Panc1 (cell line): Measurements from ENCODE around the gene CDAN1. TPM values are rescaled to one million over a fixed set of nuclear protein-coding genes. Genes with fewer than 3 reads are reported as not detected.

ENCODE experiments used
- ATAC-seq: fragments of 200-7000 bp; cut with Tn5 transposase; 2 replicates; pipeline ENCODE4 v1.9.1; 2020; ENCODE audit warnings: mild to moderate bottlenecking, moderate library complexity
- BruUV-seq: library from RNA; stranded (reverse); fragments of 400-500 nt; replicated peaks from 2 replicates; lab custom pipeline; 2021; lab: Mats Ljungman, UMichigan
- CTCF ChIA-PET: fragments of 300-600 bp; sonication (Branson Sonifier 250); formaldehyde crosslinking; loops from one replicate; lab custom pipeline; 2022; ENCODE audit warnings: antibody characterized with exemption; lab: Charles Lee
- POLR2A ChIA-PET: fragments of 300-600 bp; sonication (Branson Sonifier 250); formaldehyde crosslinking; loops from one replicate; lab custom pipeline; 2022; ENCODE audit warnings: antibody characterized with exemption; lab: Charles Lee
- DNase-seq: peaks from one replicate; pipeline ENCODE4 v3.0.0-alpha.2; 2010; ENCODE audit warnings: low read depth, low spot score
- H3K27ac ChIP-seq: 2 replicates; pipeline ENCODE4 v1.5.1; 2011; ENCODE audit warnings: mild to moderate bottlenecking, low read length, inconsistent platforms
- H3K27me3 ChIP-seq: fragments of 200-500 bp; sonication (Bioruptor generic); 2 replicates; pipeline ENCODE4 v1.6.0; 2014; ENCODE audit warnings: low read length, inconsistent platforms; ENCODE audit not compliant: control insufficient read depth, insufficient read depth
- H3K36me3 ChIP-seq: fragments of 200-500 bp; sonication (Bioruptor generic); 2 replicates; pipeline ENCODE4 v1.5.1; 2014; ENCODE audit warnings: inconsistent platforms, mild to moderate bottlenecking, low read length, moderate library complexity; ENCODE audit not compliant: control insufficient read depth, insufficient read depth
- H3K4me1 ChIP-seq: 2 replicates; pipeline ENCODE4 v1.5.1; 2011; ENCODE audit warnings: inconsistent platforms, mild to moderate bottlenecking, low read length, moderate library complexity; ENCODE audit not compliant: control insufficient read depth, insufficient read depth
- H3K4me3 ChIP-seq, 2 experiments: 2 replicates each; pipeline ENCODE4 v1.5.1; 2011 to 2012; ENCODE audit warnings: low read depth in 2 of 2, low read length in 2 of 2, mild to moderate bottlenecking in 2 of 2, inconsistent platforms in 1 of 2, moderate library complexity in 1 of 2
- H3K9me3 ChIP-seq: fragments of 200-500 bp; sonication (Bioruptor generic); 2 replicates; pipeline ENCODE4 v1.5.1; 2014; ENCODE audit warnings: low read depth, mild to moderate bottlenecking, inconsistent platforms, low read length, moderate library complexity; ENCODE audit not compliant: control insufficient read depth, insufficient read depth
- CTCF ChIP-seq: fragments of 450-650 bp; IDR thresholded peaks from 2 replicates; pipeline ENCODE4 v1.5.1; 2017; ENCODE audit warnings: mild to moderate bottlenecking
- POLR2AphosphoS5 ChIP-seq: IDR thresholded peaks from 2 replicates; pipeline ENCODE4 v1.6.1; 2012; ENCODE audit warnings: mild to moderate bottlenecking, low read depth, low read length, moderate library complexity
- REST ChIP-seq, 2 experiments: IDR thresholded peaks; 2 replicates each; pipeline ENCODE4 v1.6.1; 2011 to 2012; ENCODE audit warnings: low read depth in 2 of 2, control low read depth in 1 of 2, low read length in 1 of 2, mild to moderate bottlenecking in 1 of 2, moderate library complexity in 1 of 2; ENCODE audit not compliant: insufficient read depth in 1 of 2
- SIN3A ChIP-seq: IDR thresholded peaks from 2 replicates; pipeline ENCODE4 v1.6.1; 2012; ENCODE audit warnings: low read depth, mild to moderate bottlenecking, low read length, moderate library complexity, borderline replicate concordance; ENCODE audit not compliant: insufficient read depth
- TCF7L2 ChIP-seq: IDR thresholded peaks from 2 replicates; pipeline ENCODE4 v1.6.1; 2011; ENCODE audit warnings: mild to moderate bottlenecking, low read depth, low read length, inconsistent platforms
- in situ Hi-C: cut with HindIII; loops from 2 replicates; pipeline ENCODE4 v1.10.0; 2016; ENCODE audit warnings: low sequenced_read_pairs, low pct_unique_long_range_greater_than_20kb
- intact Hi-C: fragments of 100-400 bp; cut with micrococcal nuclease; formaldehyde crosslinking; loops from one replicate; pipeline ENCODE4 v1.10.0; 2022; ENCODE audit not compliant: unreplicated experiment
- total RNA-seq: library from RNA; stranded (reverse); gene quantifications from one replicate; pipeline ENCODE4 v1.2.1, GENCODE V29; 2021; ENCODE audit not compliant: unreplicated experiment

CDAN1 gene
- total RNA-seq, 1 experiment from 2014 or later = 41.1 TPM

- ATAC-seq = no peak
Observed at GRCh38 chr15:42729409-42729808, 7.5 kb downstream of the CDAN1 start.

GRCh38 chr15:42728972-42729371, 8.0 kb downstream of the CDAN1 start:
- ChIA-PET CTCF (interaction anchor here (0.8 kb wide), 1 partner anchor 18 kb away, joined by 3 read pairs; no protein-coding TSS in a partner anchor), POLR2A (no interaction called here)
- in situ Hi-C loops = no loop called here
- no TSS peak for BruUV-seq
- ATAC-seq (no peak), DNase-seq (no peak)
- intact Hi-C loops = no loop called here
- H3K27me3 ChIP-seq = no peaks in the 10 kb centered on the region
- no peaks in the 10 kb centered on the region for H3K9me3 ChIP-seq
- no peaks in the 10 kb centered on the region for H3K4me1 ChIP-seq
- no peak for TF ChIP-seq CTCF
- no peak for TF ChIP-seq REST (IDR thresholded peaks at IDR 0.05; ENCODE audit: insufficient read depth in 1 of 2, low read depth in 2 of 2, low read length in 1 of 2)
- TF ChIP-seq POLR2AphosphoS5 = no peak
- no peak for TF ChIP-seq TCF7L2
- no peak for TF ChIP-seq SIN3A
- no peak overlapping the region for H3K4me3 ChIP-seq
- H3K36me3 ChIP-seq = peaks cover 2% of the 10 kb centered on the region
- H3K27ac ChIP-seq = no peak overlapping the region

More at GRCh38 chr15:42729409-42729808, 7.5 kb downstream of the CDAN1 start:
- TF ChIP-seq TCF7L2 (no peak), POLR2AphosphoS5 (no peak), REST (IDR thresholded peaks at IDR 0.05; ENCODE audit: insufficient read depth in 1 of 2, low read depth in 2 of 2, low read length in 1 of 2) (no peak), SIN3A (no peak), CTCF (no peak)
- peaks cover 2% of the 10 kb centered on the region for H3K36me3 ChIP-seq
- no peak for DNase-seq
- in situ Hi-C loops = no loop called here
- no peak overlapping the region for H3K27ac ChIP-seq
- ChIA-PET CTCF (interaction anchor here (0.8 kb wide), 1 partner anchor 18 kb away, joined by 3 read pairs; no protein-coding TSS in a partner anchor), POLR2A (interaction anchor here (0.6 kb wide), 1 partner anchor 20 kb away, joined by 6 read pairs; no protein-coding TSS in a partner anchor)
- H3K27me3 ChIP-seq = no peaks in the 10 kb centered on the region
- no peaks in the 10 kb centered on the region for H3K4me1 ChIP-seq
- H3K4me3 ChIP-seq = no peak overlapping the region
- BruUV-seq = no TSS peak
- no peaks in the 10 kb centered on the region for H3K9me3 ChIP-seq
- intact Hi-C loops = no loop called here
